Measurements from ENCODE around the gene RNF111. TPM values are rescaled to one million over a fixed set of nuclear protein-coding genes. Genes with fewer than 3 reads are reported as not detected.
A peak's percentile ranks its signal among the peaks of the same experiment; 100 is the strongest.

The RNF111 gene
- total RNA-seq (2016; rRNA removed; fragmentation: Illumina TruSeq; extraction: Trizol) (12.1 and 16.0 TPM in 2 replicates), polyA plus RNA-seq (2011; rRNA removed) (19.4 and 23.1 TPM in 2 replicates), polyA minus RNA-seq (2011; rRNA and poly(A)+ RNA removed; ENCODE audit: low replicate concordance) (64.6 and 132 TPM in 2 replicates), Bru-seq, nascent RNA (percentile 80 among the genes with signal in this experiment), BruChase-seq, experiment 1, labeled RNA remaining after a 6-hour chase (percentile 75 among the genes with signal in this experiment), BruChase-seq, experiment 2, labeled RNA remaining after a 2-hour chase (percentile 81 among the genes with signal in this experiment)
- 10.6 and 15.3 TPM in 2 replicates for total RNA-seq (2016; cell fraction: cytosol; rRNA removed; fragmentation: Illumina TruSeq; extraction: Trizol; ENCODE audit: low read depth)
- total RNA-seq (2016; cell fraction: insoluble cytoplasmic fraction; rRNA removed; fragmentation: Illumina TruSeq; extraction: Trizol), result 8.8 and 9.5 TPM in 2 replicates
- total RNA-seq (2016; cell fraction: membrane; rRNA removed; fragmentation: Illumina TruSeq; extraction: Trizol), result 14.8 and 16.8 TPM in 2 replicates
- 14.1 and 18.6 TPM in 2 replicates for total RNA-seq (2016; cell fraction: nucleus; rRNA removed; fragmentation: Illumina TruSeq; extraction: Trizol)
- polyA plus RNA-seq (2011; cell fraction: cytosol; rRNA removed), result 8.5 and 10.4 TPM in 2 replicates
- polyA plus RNA-seq (2011; cell fraction: nucleus; rRNA removed), result 12.0 and 16.4 TPM in 2 replicates
- polyA plus RNA-seq (2012), result 11.2 and 12.4 TPM in 2 replicates
- polyA plus RNA-seq (2016; cell fraction: cytosol; fragmentation: Illumina TruSeq; extraction: Trizol; ENCODE audit: low read depth), result 0.74 and 1.5 TPM in 2 replicates
- polyA plus RNA-seq (2016; cell fraction: insoluble cytoplasmic fraction; fragmentation: Illumina TruSeq; extraction: Trizol; ENCODE audit: low read depth), result 11.5 and 12.0 TPM in 2 replicates
- 2.3 and 2.7 TPM in 2 replicates for polyA plus RNA-seq (2016; cell fraction: membrane; fragmentation: Illumina TruSeq; extraction: Trizol; ENCODE audit: low read depth)
- 21.6 and 27.5 TPM in 2 replicates for polyA plus RNA-seq (2016; cell fraction: nucleus; fragmentation: Illumina TruSeq; extraction: Trizol; ENCODE audit: insufficient read depth, low read depth)
- polyA minus RNA-seq (2011; cell fraction: cytosol; rRNA and poly(A)+ RNA removed), result 13.6 and 15.8 TPM in 2 replicates
- 49.4 and 60.7 TPM in 2 replicates for polyA minus RNA-seq (2011; cell fraction: nucleus; rRNA and poly(A)+ RNA removed)
- long read RNA-seq, experiment 1, partial matches to known transcripts, result 1 of 4 reads
- long read RNA-seq, experiment 1, other reads (novel, unspliced or antisense), result 3 of 4 reads
- long read RNA-seq, experiment 2, full-length matches to known transcripts, result 1 of 55 reads
- long read RNA-seq, experiment 2, partial matches to known transcripts, result 11 of 55 reads
- long read RNA-seq, experiment 2, other reads (novel, unspliced or antisense), result 43 of 55 reads

- H3K27ac ChIP-seq (ENCODE audit: extremely low read length, insufficient read depth, low read length), result peak within 1 kb of the TSS; percentile 97
- FAIRE-seq (peak; percentile 93), DNase-seq (ENCODE audit: low spot score) (peak; percentile 93), ATAC-seq (peak; percentile 80)
- H2AFZ ChIP-seq (ENCODE audit: low read length), result peak within 1 kb of the TSS; percentile 95
- intact Hi-C loops (cut with micrococcal nuclease; ENCODE audit: unreplicated experiment), result loop anchor here (10.0 kb wide), 2 partner anchors 87 to 117 kb away; partner anchors contain the start of gene CCNB2
- H3K4me1 ChIP-seq (ENCODE audit: insufficient read depth, low read length), result peaks cover 37% of the 10 kb centered on the region
- H3K4me2 ChIP-seq (ENCODE audit: low read depth, low read length), result peak within 1 kb of the TSS; percentile 83
- peaks cover 4 to 8% of the 10 kb centered on the region in 2 experiments; a peak in 1 of 5 replicates for H3K36me3 ChIP-seq (replicated peaks in 1 of 2; ENCODE audit: control insufficient read depth in 1 of 2, insufficient read depth in 2 of 2, low read length in 2 of 2)
- WGBS (ENCODE audit: low lambda C conversion rate), result under 1% methylated on average over 30 of the region's 47 CpGs
- ChIA-PET POLR2A (interaction anchor here (0.6 to 0.9 kb wide), 3 partner anchors 73 to 633 kb away, joined by 3 to 7 read pairs (median 3); no protein-coding TSS in a partner anchor), CTCF (ENCODE audit: low intra/inter-chr PET ratio, low total read pairs) (no interaction called here)
- in situ Hi-C loops (cut with HindIII; ENCODE audit: extremely low pct_ligation_motif_present, low pct_unique_long_range_greater_than_20kb), result loop anchor here (10.0 kb wide), 1 partner anchor 507 kb away; no protein-coding TSS in a partner anchor
- H4K20me1 ChIP-seq (ENCODE audit: insufficient read depth, low read length), result peaks cover 17% of the 10 kb centered on the region; the same call in 1 of the 2 replicates
- H3K79me2 ChIP-seq (ENCODE audit: insufficient read depth, low read length), result peaks cover 48% of the 10 kb centered on the region
- no peaks in the 10 kb centered on the region; a peak in 1 of 5 replicates for H3K27me3 ChIP-seq (ENCODE audit: control insufficient read depth in 1 of 2, insufficient read depth in 2 of 2, low read length in 2 of 2)
- peak within 1 kb of the TSS; percentile 97 for H3K9ac ChIP-seq (ENCODE audit: insufficient read depth, low read depth, low read length)
- H3K4me3 ChIP-seq (replicated peaks in 1 of 3; ENCODE audit: insufficient read depth in 1 of 3, low read depth in 2 of 3, low read length in 3 of 3), result peak within 1 kb of the TSS; percentile 90 to 99 (median 97)
- no peaks in the 10 kb centered on the region for H3K9me3 ChIP-seq (ENCODE audit: low read length)
- TSS peak; percentile 99 for BruUV-seq (replicated peaks)
- TF ChIP-seq ZNF7 (CRISPR knock-in tag; IDR thresholded peaks at IDR 0.05), result no peak
- no peak for TF ChIP-seq SOX13 (IDR thresholded peaks at IDR 0.05)
- no peak for TF ChIP-seq SOX13 (CRISPR knock-in tag; conservative IDR thresholded peaks at IDR 0.05 in 1 of 2, IDR thresholded peaks at IDR 0.05 in 1 of 2)
- TF ChIP-seq PHF5A (CRISPR knock-in tag; IDR thresholded peaks at IDR 0.05; ENCODE audit: low read depth, unreplicated experiment), result no peak
- no peak for TF ChIP-seq SYNCRIP (IDR thresholded peaks at IDR 0.05; ENCODE audit: insufficient read depth, low read depth, low read length)
- TF ChIP-seq MYNN (CRISPR knock-in tag; IDR thresholded peaks at IDR 0.05; ENCODE audit: low read depth), result 0 out of 2 replicates have a peak, but pooled peaks have one; percentile 42
- no peak for TF ChIP-seq GTF3A (CRISPR knock-in tag; conservative IDR thresholded peaks at IDR 0.05)
- 0 out of 2 replicates have a peak, but pooled peaks have one; percentile 22 for TF ChIP-seq HES4 (CRISPR knock-in tag; IDR thresholded peaks at IDR 0.05; ENCODE audit: borderline replicate concordance)
- TF ChIP-seq ARID3A (IDR thresholded peaks at IDR 0.05; ENCODE audit: low read depth, low read length), result no peak
- no peak for TF ChIP-seq HNRNPK (IDR thresholded peaks at IDR 0.05; ENCODE audit: low read depth, low read length, poor library complexity, severe bottlenecking)
- TF ChIP-seq, protein P1, sequence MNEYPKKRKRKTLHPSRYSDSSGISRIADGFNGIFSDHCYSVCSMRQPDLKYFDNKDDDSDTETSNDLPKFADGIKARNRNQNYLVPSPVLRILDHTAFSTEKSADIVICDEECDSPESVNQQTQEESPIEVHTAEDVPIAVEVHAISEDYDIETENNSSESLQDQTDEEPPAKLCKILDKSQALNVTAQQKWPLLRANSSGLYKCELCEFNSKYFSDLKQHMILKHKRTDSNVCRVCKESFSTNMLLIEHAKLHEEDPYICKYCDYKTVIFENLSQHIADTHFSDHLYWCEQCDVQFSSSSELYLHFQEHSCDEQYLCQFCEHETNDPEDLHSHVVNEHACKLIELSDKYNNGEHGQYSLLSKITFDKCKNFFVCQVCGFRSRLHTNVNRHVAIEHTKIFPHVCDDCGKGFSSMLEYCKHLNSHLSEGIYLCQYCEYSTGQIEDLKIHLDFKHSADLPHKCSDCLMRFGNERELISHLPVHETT (CRISPR knock-in tag; conservative IDR thresholded peaks at IDR 0.05), result no peak; the same call in 1 of the 2 replicates
- no peak for TF ChIP-seq SMAD1 (CRISPR knock-in tag; IDR thresholded peaks at IDR 0.05; ENCODE audit: borderline replicate concordance, low read depth)
- TF ChIP-seq XRCC5 (optimal IDR thresholded peaks at IDR 0.05; ENCODE audit: low read length), result peak; percentile 6
- no peak for TF ChIP-seq NFE2 (CRISPR knock-in tag; IDR thresholded peaks at IDR 0.05)
- TF ChIP-seq NR1H2 (CRISPR knock-in tag; IDR thresholded peaks at IDR 0.05; ENCODE audit: borderline replicate concordance, low read depth), result no peak
- TF ChIP-seq MAX (IDR thresholded peaks at IDR 0.05), result no peak
These were observed at the start of gene RNF111 for GRCh38 chr15:58987491-58988005. Gene RNF111, plus strand, starts transcription at chr15:58987663. Its CDS starts 43,160 bp downstream, at chr15:59030823.
